T-helper 17 cell (primary cell): Measurements from ENCODE around the gene CCBE1. TPM values are rescaled to one million over a fixed set of nuclear protein-coding genes. Genes with fewer than 3 reads are reported as not detected.

Experiments
- ATAC-seq: fragments of 150-1000 bp; cut with Tn5 transposase; 2 replicates; pipeline ENCODE4 v1.10.0; 2021; ENCODE audit warnings: mild to moderate bottlenecking, moderate library complexity
- DNase-seq, 3 donors: peaks; one replicate each; pipeline versions ENCODE4 v3.0.0 to v3.0.0-alpha.2; 2020 to 2021
- H3K9me3 ChIP-seq: one replicate; pipeline ENCODE4 v1.7.0; 2013; ENCODE audit warnings: low read length, mild to moderate bottlenecking; ENCODE audit not compliant: control insufficient read depth, poor library complexity, severe bottlenecking
- H3K27ac Mint-ChIP-seq: one replicate; pipeline ENCODE4 v1.8.0; 2022; ENCODE audit warnings: mild to moderate bottlenecking, moderate library complexity, mixed read lengths
- H3K27me3 Mint-ChIP-seq: one replicate; pipeline ENCODE4 v1.8.0; 2022; ENCODE audit warnings: mixed read lengths
- H3K36me3 Mint-ChIP-seq: one replicate; pipeline ENCODE4 v1.8.0; 2022; ENCODE audit warnings: low read depth, mixed read lengths
- H3K4me1 Mint-ChIP-seq: one replicate; pipeline ENCODE4 v1.8.0; 2022; ENCODE audit warnings: mild to moderate bottlenecking, mixed read lengths
- H3K4me3 Mint-ChIP-seq: one replicate; pipeline ENCODE4 v1.8.0; 2022; ENCODE audit warnings: mild to moderate bottlenecking, moderate library complexity, mixed read lengths
- total RNA-seq, 4 donors: library from RNA in 2 of 4; stranded (reverse) in 2 of 4; gene quantifications; one replicate each; pipeline ENCODE4 v1.2.3 and lab custom pipeline; 2022 to 2026

CCBE1 gene
- total RNA-seq, 2 donors from 2014 or later: not detected

- Mint-ChIP-seq H3K4me3 (no peak overlapping the region), H3K4me1 (no peaks in the 10 kb centered on the region), H3K27me3 (peaks cover 59% of the 10 kb centered on the region), H3K36me3 (peaks cover 5% of the 10 kb centered on the region), H3K27ac (no peak overlapping the region)
- no peak for DNase-seq
- no peaks in the 10 kb centered on the region for H3K9me3 ChIP-seq
- no peak for ATAC-seq
Measured at GRCh38 chr18:59381949-59382348, 315.3 kb downstream of the CCBE1 start.

Other genes with a start within 250 kb of the CCBE1 start
- gene PMAIP1, start 202.6 kb upstream of the CCBE1 start, total RNA-seq: 100 to 1,000 TPM; 111 to 139 TPM